GM12891 (cell line): Measurements from ENCODE around the gene SFXN3.

Experiments used
- POLR2A ChIP-seq: IDR thresholded peaks from 2 replicates; pipeline ENCODE4 v1.6.1; 2011; ENCODE audit warnings: low read depth, low read length, control low read depth
- POLR2AphosphoS5 ChIP-seq: IDR thresholded peaks from 2 replicates; pipeline ENCODE4 v1.6.1; 2011; ENCODE audit warnings: low read depth, low read length, control low read depth
- SPI1 ChIP-seq: IDR thresholded peaks from 2 replicates; pipeline ENCODE4 v1.6.1; 2011; ENCODE audit warnings: low read depth, low read length, control low read depth
- TAF1 ChIP-seq: IDR thresholded peaks from 2 replicates; pipeline ENCODE4 v1.6.1; 2011; ENCODE audit warnings: low read depth, low read length, control low read depth

DNA sequence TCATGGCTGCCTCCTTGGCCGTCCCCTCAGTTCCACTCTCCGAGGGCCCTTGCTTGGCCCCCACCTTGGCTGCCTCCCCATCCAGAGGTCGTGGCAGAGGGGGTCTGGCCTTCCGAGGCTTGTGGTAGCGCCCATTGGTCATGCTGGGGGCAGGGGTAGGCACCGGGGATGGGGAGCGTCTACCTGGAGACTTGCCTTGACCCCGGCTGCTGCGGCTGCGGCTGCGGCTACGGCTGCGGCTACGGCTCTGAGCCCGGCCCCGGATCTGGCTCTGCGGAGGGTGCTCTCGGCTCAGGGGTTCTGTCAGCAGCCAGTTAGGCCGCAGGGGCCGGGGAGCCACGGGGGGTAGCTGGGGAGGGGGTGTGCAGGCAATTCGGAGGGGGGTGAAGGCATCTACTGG, 20.7 kb upstream of the SFXN3 start:
- TF ChIP-seq TAF1 (no peak), POLR2A (no peak), POLR2AphosphoS5 (no peak), SPI1 (no peak)
